Fibroblast of lung (primary cell): Measurements from ENCODE around the gene SERPINH1. TPM values are rescaled to one million over a fixed set of nuclear protein-coding genes. Genes with fewer than 3 reads are reported as not detected.
A peak's percentile ranks its signal among the peaks of the same experiment; 100 is the strongest.

Experiments
- DNase-seq, 2 donors: peaks; one replicate each; pipeline versions ENCODE4 v3.0.0 to v3.0.0-alpha.2; 2010; ENCODE audit warnings: low read depth in 2 of 2
- H2AFZ ChIP-seq: 2 replicates; pipeline ENCODE4 v1.5.1; 2012; ENCODE audit warnings: low read length, control low read depth, inconsistent platforms
- H3K27ac ChIP-seq: 2 replicates; pipeline ENCODE4 v1.5.1; 2011; ENCODE audit warnings: low read length, control low read depth; ENCODE audit not compliant: insufficient read depth
- H3K27me3 ChIP-seq: 2 replicates; pipeline ENCODE4 v1.5.1; 2011; ENCODE audit warnings: mild to moderate bottlenecking, low read length; ENCODE audit not compliant: control insufficient read depth, insufficient read depth
- H3K36me3 ChIP-seq: 2 replicates; pipeline ENCODE4 v1.5.1; 2011; ENCODE audit warnings: low read length; ENCODE audit not compliant: control insufficient read depth, insufficient read depth
- H3K4me1 ChIP-seq: 2 replicates; pipeline ENCODE4 v1.5.1; 2011; ENCODE audit warnings: low read length; ENCODE audit not compliant: control insufficient read depth, insufficient read depth; ENCODE audit errors: extremely low read depth
- H3K4me2 ChIP-seq: 2 replicates; pipeline ENCODE4 v1.5.1; 2011; ENCODE audit warnings: low read length, control low read depth; ENCODE audit not compliant: insufficient read depth; ENCODE audit errors: extremely low read depth
- H3K4me3 ChIP-seq, 4 experiments: fragments of 200-600 bp in 1 of 4; sonication (generic) in 1 of 4; replicated peaks in 1 of 4; 2 replicates each; pipeline ENCODE4 v1.5.1; 2011 to 2016; ENCODE audit warnings: low read length in 4 of 4, low read depth in 3 of 4, mild to moderate bottlenecking in 3 of 4, control low read depth in 2 of 4, inconsistent platforms in 1 of 4, mixed read lengths in 1 of 4; ENCODE audit not compliant: insufficient read depth in 1 of 4; ENCODE audit errors: control extremely low read depth in 1 of 4
- H3K79me2 ChIP-seq: 2 replicates; pipeline ENCODE4 v1.5.1; 2012; ENCODE audit warnings: mild to moderate bottlenecking, low read length, inconsistent platforms; ENCODE audit not compliant: control insufficient read depth, insufficient read depth
- H3K9ac ChIP-seq: 2 replicates; pipeline ENCODE4 v1.5.1; 2011; ENCODE audit warnings: mild to moderate bottlenecking, low read length, control low read depth; ENCODE audit not compliant: insufficient read depth
- H3K9me3 ChIP-seq: 2 replicates; pipeline ENCODE4 v1.5.1; 2012; ENCODE audit warnings: low read depth, low read length; ENCODE audit not compliant: control insufficient read depth, insufficient read depth
- H4K20me1 ChIP-seq: 2 replicates; pipeline ENCODE4 v1.5.1; 2011; ENCODE audit warnings: low read length; ENCODE audit not compliant: control insufficient read depth, insufficient read depth; ENCODE audit errors: extremely low read depth
- EZH2 ChIP-seq: IDR thresholded peaks from 2 replicates; pipeline ENCODE4 v1.5.1; 2012; ENCODE audit warnings: low read length, control low read depth, mild to moderate bottlenecking; ENCODE audit errors: missing control alignments
- polyA plus RNA-seq, 2 donors: library from polyadenylated mRNA; depleted of rRNA in 1 of 2; stranded (reverse) in 1 of 2; unstranded in 1 of 2; fragments of >200 nt; gene quantifications; 2 replicates each; pipeline ENCODE4 v1.2.1, GENCODE V29; 2011 to 2012; ENCODE audit warnings: missing spikeins in 1 of 2
- total RNA-seq: library from RNA; depleted of rRNA; stranded (reverse); fragments of >200 nt; gene quantifications from 2 replicates; pipeline ENCODE4 v1.2.1, GENCODE V29; 2014
- TF ChIP-seq, protein P1 (sequence below), 2 donors: IDR thresholded peaks in 1 of 2; conservative IDR thresholded peaks in 1 of 2; 1 replicate in 1 of 2; 2 replicates in 1 of 2; pipeline ENCODE4 v1.5.1; 2011 to 2012; ENCODE audit warnings: low read length in 2 of 2, control low read depth in 1 of 2, inconsistent platforms in 1 of 2, low read depth in 1 of 2, mild to moderate bottlenecking in 1 of 2

Gene SERPINH1
- total and polyA plus RNA-seq, 2 donors (not counting 1 experiment from before 2014, with no cell fraction given) = 491 to 750 TPM

- Histone ChIP-seq H3K27ac (no peak overlapping the region), H3K27me3 (no peaks in the 10 kb centered on the region), H4K20me1 (peaks cover 2% of the 10 kb centered on the region), H2AFZ (no peak overlapping the region), H3K79me2 (no peaks in the 10 kb centered on the region), H3K36me3 (peaks cover 18% of the 10 kb centered on the region), H3K9ac (no peak overlapping the region), H3K4me1 (peaks cover 9% of the 10 kb centered on the region), H3K4me2 (no peak overlapping the region), H3K9me3 (no peaks in the 10 kb centered on the region), H3K4me3 (no peak overlapping the region)
- no peak for DNase-seq
- TF ChIP-seq, protein P1, sequence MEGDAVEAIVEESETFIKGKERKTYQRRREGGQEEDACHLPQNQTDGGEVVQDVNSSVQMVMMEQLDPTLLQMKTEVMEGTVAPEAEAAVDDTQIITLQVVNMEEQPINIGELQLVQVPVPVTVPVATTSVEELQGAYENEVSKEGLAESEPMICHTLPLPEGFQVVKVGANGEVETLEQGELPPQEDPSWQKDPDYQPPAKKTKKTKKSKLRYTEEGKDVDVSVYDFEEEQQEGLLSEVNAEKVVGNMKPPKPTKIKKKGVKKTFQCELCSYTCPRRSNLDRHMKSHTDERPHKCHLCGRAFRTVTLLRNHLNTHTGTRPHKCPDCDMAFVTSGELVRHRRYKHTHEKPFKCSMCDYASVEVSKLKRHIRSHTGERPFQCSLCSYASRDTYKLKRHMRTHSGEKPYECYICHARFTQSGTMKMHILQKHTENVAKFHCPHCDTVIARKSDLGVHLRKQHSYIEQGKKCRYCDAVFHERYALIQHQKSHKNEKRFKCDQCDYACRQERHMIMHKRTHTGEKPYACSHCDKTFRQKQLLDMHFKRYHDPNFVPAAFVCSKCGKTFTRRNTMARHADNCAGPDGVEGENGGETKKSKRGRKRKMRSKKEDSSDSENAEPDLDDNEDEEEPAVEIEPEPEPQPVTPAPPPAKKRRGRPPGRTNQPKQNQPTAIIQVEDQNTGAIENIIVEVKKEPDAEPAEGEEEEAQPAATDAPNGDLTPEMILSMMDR (conservative IDR thresholded peaks at IDR 0.05 in 1 of 2, IDR thresholded peaks at IDR 0.05 in 1 of 2; ENCODE audit: low read depth in 1 of 2, low read length in 2 of 2) = peak; percentile 50 to 68
- no peak for TF ChIP-seq EZH2
Observed at GRCh38 chr11:75577207-75577606, 15.2 kb downstream of the SERPINH1 start.

- no peak for DNase-seq
- no peak for TF ChIP-seq EZH2
- TF ChIP-seq, protein P1 (conservative IDR thresholded peaks at IDR 0.05 in 1 of 2, IDR thresholded peaks at IDR 0.05 in 1 of 2; ENCODE audit: low read depth in 1 of 2, low read length in 2 of 2) = no peak
- no peaks in the 10 kb centered on the region for H3K9me3 ChIP-seq
Observed at GRCh38 chr11:75578977-75579376, 16.9 kb downstream of the SERPINH1 start.

GRCh38 chr11:75579841-75580240 lies 17.8 kb downstream of the SERPINH1 start:
- no peak for TF ChIP-seq EZH2
- TF ChIP-seq, protein P1 (conservative IDR thresholded peaks at IDR 0.05 in 1 of 2, IDR thresholded peaks at IDR 0.05 in 1 of 2; ENCODE audit: low read depth in 1 of 2, low read length in 2 of 2) = no peak

More at GRCh38 chr11:75578977-75579376, 16.9 kb downstream of the SERPINH1 start:
- Histone ChIP-seq H2AFZ (no peak overlapping the region), H3K4me2 (no peak overlapping the region), H3K27me3 (no peaks in the 10 kb centered on the region), H3K36me3 (peaks cover 6% of the 10 kb centered on the region), H4K20me1 (peaks cover 2% of the 10 kb centered on the region), H3K4me1 (peaks cover 17% of the 10 kb centered on the region), H3K27ac (no peak overlapping the region), H3K79me2 (no peaks in the 10 kb centered on the region), H3K9ac (no peak overlapping the region), H3K4me3 (no peak overlapping the region)

More at GRCh38 chr11:75579841-75580240, 17.8 kb downstream of the SERPINH1 start:
- peaks cover 17% of the 10 kb centered on the region for H3K4me1 ChIP-seq
- no peak overlapping the region for H3K4me2 ChIP-seq
- peaks cover 4% of the 10 kb centered on the region for H3K36me3 ChIP-seq
- no peaks in the 10 kb centered on the region for H3K9me3 ChIP-seq
- no peak for DNase-seq
- no peak overlapping the region for H3K9ac ChIP-seq
- no peaks in the 10 kb centered on the region for H3K79me2 ChIP-seq
- H2AFZ ChIP-seq = no peak overlapping the region
- peaks cover 2% of the 10 kb centered on the region for H4K20me1 ChIP-seq
- no peak overlapping the region for H3K27ac ChIP-seq
- no peaks in the 10 kb centered on the region for H3K27me3 ChIP-seq
- no peak overlapping the region for H3K4me3 ChIP-seq
